Progenitor cell of endocrine pancreas (in vitro differentiated cells): ENCODE results near the gene VIM. TPM values are rescaled to one million over a fixed set of nuclear protein-coding genes. Genes with fewer than 3 reads are reported as not detected.

Experiments used
- DNase-seq: peaks from one replicate; pipeline ENCODE4 v3.0.0; 2021; ENCODE audit warnings: low spot score; ENCODE audit not compliant: unreplicated experiment
- H3K27ac Mint-ChIP-seq: 2 replicates; pipeline ENCODE4 v1.8.0; 2021; ENCODE audit warnings: mild to moderate bottlenecking, moderate library complexity, mixed read lengths
- H3K27me3 Mint-ChIP-seq: 2 replicates; pipeline ENCODE4 v1.8.0; 2021; ENCODE audit warnings: mixed read lengths
- H3K36me3 Mint-ChIP-seq: 2 replicates; pipeline ENCODE4 v1.8.0; 2022; ENCODE audit warnings: mixed read lengths; ENCODE audit not compliant: insufficient read depth
- H3K4me1 Mint-ChIP-seq: 2 replicates; pipeline ENCODE4 v1.8.0; 2021; ENCODE audit warnings: low read depth, mixed read lengths
- H3K4me3 Mint-ChIP-seq: 2 replicates; pipeline ENCODE4 v1.8.0; 2021; ENCODE audit warnings: low read depth, mild to moderate bottlenecking, moderate library complexity, mixed read lengths
- H3K9me3 Mint-ChIP-seq: 2 replicates; pipeline ENCODE4 v1.8.0; 2021; ENCODE audit warnings: low read depth, mixed read lengths
- total RNA-seq: library from RNA; stranded (reverse); gene quantifications from 2 replicates; pipeline ENCODE4 v1.2.1, GENCODE V29; 2021
- TF ChIP-seq, protein P1 (sequence below): fragments of 200-600 bp; sonication (generic); IDR thresholded peaks from one replicate; pipeline ENCODE4 v1.5.0; 2021; ENCODE audit warnings: antibody characterized with exemption, mild to moderate bottlenecking; ENCODE audit not compliant: unreplicated experiment

VIM gene
- total RNA-seq, 1 donor from 2014 or later: 172 TPM

DNA sequence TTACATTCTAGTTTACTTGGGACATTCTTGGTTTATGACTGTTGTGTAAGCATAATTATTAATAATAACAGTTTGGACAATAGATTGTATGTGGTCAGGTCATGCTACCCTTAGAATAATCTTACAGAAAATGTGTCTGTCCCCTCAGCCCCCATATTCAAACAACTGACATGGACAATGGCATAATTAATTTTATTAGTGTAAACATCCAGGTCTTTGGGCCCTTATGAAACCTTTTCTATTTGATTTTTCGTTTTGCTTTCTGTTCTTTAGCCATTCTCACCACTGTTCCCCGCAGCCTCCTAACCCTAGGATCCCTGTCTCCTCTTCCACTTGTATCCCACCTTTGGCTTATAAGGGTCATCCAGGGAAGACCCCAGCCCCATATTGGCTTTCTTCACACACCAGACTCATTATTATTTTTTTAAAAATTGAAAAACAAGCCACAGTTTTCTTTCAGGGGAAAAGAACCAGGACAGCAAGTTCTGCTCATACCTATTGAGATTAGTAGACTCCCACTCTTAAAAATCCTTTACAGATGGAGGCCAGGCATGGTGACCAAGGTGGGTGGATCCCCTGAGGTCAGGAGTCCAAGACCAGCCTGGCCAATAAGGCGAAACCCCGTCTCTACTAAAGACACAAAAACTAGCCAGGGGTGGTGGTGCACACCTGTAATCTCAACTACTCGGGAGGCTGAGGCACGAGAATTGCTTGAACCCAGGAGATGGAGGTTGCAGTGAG is 11.5 kb downstream of the VIM start:
- peaks cover 6% of the 10 kb centered on the region for H3K36me3 Mint-ChIP-seq
- no peak overlapping the region for H3K4me3 Mint-ChIP-seq
- no peak for DNase-seq
- no peaks in the 10 kb centered on the region for H3K4me1 Mint-ChIP-seq
- no peaks in the 10 kb centered on the region for H3K9me3 Mint-ChIP-seq
- H3K27me3 Mint-ChIP-seq: no peaks in the 10 kb centered on the region
- TF ChIP-seq, protein P1, sequence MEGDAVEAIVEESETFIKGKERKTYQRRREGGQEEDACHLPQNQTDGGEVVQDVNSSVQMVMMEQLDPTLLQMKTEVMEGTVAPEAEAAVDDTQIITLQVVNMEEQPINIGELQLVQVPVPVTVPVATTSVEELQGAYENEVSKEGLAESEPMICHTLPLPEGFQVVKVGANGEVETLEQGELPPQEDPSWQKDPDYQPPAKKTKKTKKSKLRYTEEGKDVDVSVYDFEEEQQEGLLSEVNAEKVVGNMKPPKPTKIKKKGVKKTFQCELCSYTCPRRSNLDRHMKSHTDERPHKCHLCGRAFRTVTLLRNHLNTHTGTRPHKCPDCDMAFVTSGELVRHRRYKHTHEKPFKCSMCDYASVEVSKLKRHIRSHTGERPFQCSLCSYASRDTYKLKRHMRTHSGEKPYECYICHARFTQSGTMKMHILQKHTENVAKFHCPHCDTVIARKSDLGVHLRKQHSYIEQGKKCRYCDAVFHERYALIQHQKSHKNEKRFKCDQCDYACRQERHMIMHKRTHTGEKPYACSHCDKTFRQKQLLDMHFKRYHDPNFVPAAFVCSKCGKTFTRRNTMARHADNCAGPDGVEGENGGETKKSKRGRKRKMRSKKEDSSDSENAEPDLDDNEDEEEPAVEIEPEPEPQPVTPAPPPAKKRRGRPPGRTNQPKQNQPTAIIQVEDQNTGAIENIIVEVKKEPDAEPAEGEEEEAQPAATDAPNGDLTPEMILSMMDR: no peak
- H3K27ac Mint-ChIP-seq: peak overlapping the region; percentile 38

DNA sequence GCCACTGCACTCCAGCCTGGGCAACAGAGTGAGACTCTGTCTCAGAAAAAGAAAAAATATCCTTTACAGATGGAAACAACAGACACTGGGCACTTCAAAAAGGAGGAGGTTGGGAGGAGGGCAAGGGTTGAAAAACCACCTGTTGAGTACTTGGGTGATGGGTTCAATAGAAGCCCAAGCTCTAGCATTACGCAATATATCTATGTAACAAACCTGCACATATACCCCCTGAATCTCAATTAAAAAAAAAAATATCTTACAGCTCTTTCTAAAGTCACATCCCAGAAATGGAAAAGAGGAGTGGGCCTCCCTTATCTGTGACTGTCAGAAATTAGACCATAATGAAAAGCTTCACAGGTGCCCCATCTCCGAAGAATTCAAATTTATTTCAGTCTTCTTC is 12.1 kb downstream of the VIM start:
- peaks cover 3% of the 10 kb centered on the region for H3K36me3 Mint-ChIP-seq
- no peaks in the 10 kb centered on the region for H3K4me1 Mint-ChIP-seq
- no peaks in the 10 kb centered on the region for H3K9me3 Mint-ChIP-seq
- DNase-seq: no peak
- no peaks in the 10 kb centered on the region for H3K27me3 Mint-ChIP-seq
- no peak overlapping the region for H3K27ac Mint-ChIP-seq
- no peak overlapping the region for H3K4me3 Mint-ChIP-seq
- TF ChIP-seq, protein P1: no peak

DNA sequence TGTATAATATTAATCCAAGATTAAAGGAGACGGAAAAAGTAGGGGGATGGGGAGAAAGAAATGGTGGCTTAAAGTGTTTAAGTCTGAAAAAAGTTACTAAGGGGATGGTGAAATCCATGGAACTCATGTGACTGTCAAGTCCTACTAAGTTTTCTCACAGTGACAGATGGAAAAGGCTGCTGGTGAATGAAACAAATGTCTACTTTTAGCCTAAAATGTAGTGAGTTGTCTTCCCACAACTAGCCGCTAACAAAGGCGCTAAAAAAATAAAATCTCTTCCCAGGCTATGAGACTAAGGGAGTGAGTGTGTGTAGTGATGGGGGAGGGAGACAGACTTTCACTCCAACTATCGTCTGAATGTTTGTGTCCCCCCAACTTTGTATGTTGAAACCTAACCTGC is 12.6 kb downstream of the VIM start:
- TF ChIP-seq, protein P1: no peak
- H3K36me3 Mint-ChIP-seq: peaks cover 3% of the 10 kb centered on the region
- no peak for DNase-seq
- H3K4me3 Mint-ChIP-seq: no peak overlapping the region
- H3K27me3 Mint-ChIP-seq: no peaks in the 10 kb centered on the region
- no peak overlapping the region for H3K27ac Mint-ChIP-seq
- H3K9me3 Mint-ChIP-seq: no peaks in the 10 kb centered on the region
- no peaks in the 10 kb centered on the region for H3K4me1 Mint-ChIP-seq

DNA sequence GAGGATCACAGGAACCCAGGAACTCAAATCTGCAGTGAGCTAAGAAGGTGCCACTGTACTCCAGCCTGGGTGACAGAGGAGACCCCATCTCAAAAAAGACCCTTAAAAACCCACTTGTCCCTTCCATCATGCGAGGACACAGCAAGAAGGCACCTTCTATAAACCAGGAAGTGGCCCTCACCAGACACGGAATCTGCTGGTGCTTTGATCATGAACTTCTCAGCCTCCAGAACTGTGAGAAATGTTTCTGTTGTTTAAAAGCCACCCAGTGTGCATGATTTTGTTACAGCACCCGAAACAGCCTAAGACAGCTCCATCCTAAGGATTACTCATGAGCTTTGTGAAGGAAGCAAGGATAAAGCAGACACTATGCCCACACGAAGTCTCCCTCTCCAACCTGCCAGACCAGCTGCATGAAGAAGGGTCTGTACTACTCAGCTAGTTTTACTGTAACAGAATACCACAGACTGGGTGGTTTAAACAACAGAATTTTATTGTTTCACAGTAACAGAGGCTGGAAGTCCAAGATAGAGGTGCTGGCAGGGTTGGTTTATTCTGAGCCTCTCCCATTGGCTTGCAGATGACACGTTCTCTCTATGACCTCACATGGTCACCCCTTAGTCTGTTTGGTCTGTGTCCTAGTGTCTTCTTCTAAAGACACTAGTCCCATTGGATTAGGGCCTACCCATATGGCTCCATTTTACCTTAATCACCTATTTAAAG is 13.7 kb downstream of the VIM start:
- H3K9me3 Mint-ChIP-seq: peaks cover 7% of the 10 kb centered on the region
- no peaks in the 10 kb centered on the region for H3K27me3 Mint-ChIP-seq
- no peaks in the 10 kb centered on the region for H3K4me1 Mint-ChIP-seq
- H3K27ac Mint-ChIP-seq: no peak overlapping the region
- H3K4me3 Mint-ChIP-seq: no peak overlapping the region
- no peak for DNase-seq
- TF ChIP-seq, protein P1: no peak
- H3K36me3 Mint-ChIP-seq: peaks cover 2% of the 10 kb centered on the region

DNA sequence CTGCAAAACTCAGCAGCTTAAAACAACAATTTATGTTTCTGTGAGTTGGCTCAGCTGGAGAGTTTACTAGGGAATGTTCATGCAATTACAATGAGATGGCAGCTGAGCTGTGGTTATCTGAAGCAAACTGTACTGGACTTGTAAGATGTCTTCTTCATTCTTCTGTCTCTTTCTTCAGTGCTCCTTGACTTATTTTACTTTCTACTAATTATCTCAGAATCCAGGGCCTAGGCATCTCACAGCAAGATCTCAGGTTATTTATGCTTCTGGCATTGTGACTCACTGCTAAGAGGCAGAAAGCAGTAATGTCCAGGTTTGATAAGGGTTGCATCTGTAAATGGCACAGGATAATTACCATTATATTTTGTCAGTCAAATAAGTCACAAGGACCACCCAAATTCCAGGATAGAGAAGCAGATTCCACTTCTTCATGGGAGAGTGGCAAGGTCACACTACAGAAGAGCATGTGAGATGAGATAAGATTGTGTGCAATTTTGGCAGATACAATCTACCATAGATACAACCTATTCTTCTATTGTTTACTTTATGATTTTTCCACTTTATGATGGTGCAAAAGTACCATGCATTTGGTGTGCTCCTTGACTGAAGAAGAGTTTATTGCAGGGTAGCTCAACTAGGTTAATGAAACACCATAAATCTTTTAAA is 16.8 kb downstream of the VIM start:
- no peak overlapping the region for H3K27ac Mint-ChIP-seq
- peaks cover 14% of the 10 kb centered on the region for H3K9me3 Mint-ChIP-seq
- H3K4me1 Mint-ChIP-seq: no peaks in the 10 kb centered on the region
- no peaks in the 10 kb centered on the region for H3K27me3 Mint-ChIP-seq
- H3K4me3 Mint-ChIP-seq: no peak overlapping the region
- TF ChIP-seq, protein P1: no peak
- no peak for DNase-seq
- peaks cover 2% of the 10 kb centered on the region for H3K36me3 Mint-ChIP-seq
